HCT116 (cell line): ENCODE data around the gene PLEKHJ1. TPM values are rescaled to one million over a fixed set of nuclear protein-coding genes. Genes with fewer than 3 reads are reported as not detected.

Source experiments
- ATAC-seq: fragments of 200-7000 bp; cut with Tn5 transposase; 2 replicates; pipeline ENCODE4 v1.9.1; 2020; ENCODE audit warnings: mild to moderate bottlenecking, moderate library complexity
- BruUV-seq: library from RNA; stranded (reverse); fragments of 400-500 nt; replicated peaks from 2 replicates; lab custom pipeline; 2021; lab: Mats Ljungman, UMichigan
- CTCF ChIA-PET: fragments of 300-600 bp; sonication (Branson Sonifier 250); formaldehyde crosslinking; loops from one replicate; lab custom pipeline; 2021; ENCODE audit warnings: antibody characterized with exemption; lab: Charles Lee
- POLR2A ChIA-PET: fragments of 300-600, 350-600 bp; sonication (Branson Sonifier 250); formaldehyde crosslinking; loops from one replicate; lab custom pipeline; 2021; ENCODE audit warnings: antibody characterized with exemption; lab: Charles Lee
- RAD21 ChIA-PET, 2 experiments: fragments of 300-600 bp; sonication (Branson Sonifier 250); formaldehyde crosslinking; loops; one replicate each; lab custom pipeline; 2023; ENCODE audit warnings: low total read pairs in 2 of 2; ENCODE audit not compliant: uncharacterized antibody in 2 of 2, unreplicated experiment in 2 of 2, low non-redundant PET in 1 of 2; lab: Charles Lee
- DNase-seq: peaks from one replicate; pipeline ENCODE4 v3.0.0-alpha.2; 2010; ENCODE audit warnings: low read depth, low spot score
- H2AFZ ChIP-seq: fragments of 200-600 bp; shearing (Covaris generic), sonication (generic); 2 replicates; pipeline ENCODE4 v1.6.1; 2017; ENCODE audit warnings: low read depth, mixed run types, mixed read lengths, antibody characterized with exemption, low read length; ENCODE audit not compliant: poor library complexity, severe bottlenecking
- H3K27ac ChIP-seq: 2 replicates; pipeline ENCODE4 v1.5.1; 2012; ENCODE audit warnings: low read depth, low read length
- H3K27me3 ChIP-seq: fragments of 200-600 bp; sonication (generic); 2 replicates; pipeline ENCODE4 v1.6.1; 2016; ENCODE audit warnings: mixed run types, low read length, mixed read lengths; ENCODE audit not compliant: insufficient read depth
- H3K36me3 ChIP-seq, 2 experiments: fragments of 200-500 bp in 1 of 2; fragments of 200-600 bp in 1 of 2; sonication (Bioruptor generic) in 1 of 2; sonication (generic) in 1 of 2; 2 replicates each; pipeline versions ENCODE4 v1.5.1 to v1.6.1; 2014 to 2016; ENCODE audit warnings: low read length in 2 of 2, inconsistent platforms in 1 of 2, mixed read lengths in 1 of 2, mixed run types in 1 of 2; ENCODE audit not compliant: insufficient read depth in 2 of 2, control insufficient read depth in 1 of 2
- H3K4me1 ChIP-seq, 2 experiments: fragments of 200-600 bp in 1 of 2; sonication (generic) in 1 of 2; 2 replicates each; pipeline versions ENCODE4 v1.5.1 to v1.6.1; 2012 to 2017; ENCODE audit warnings: low read length in 2 of 2, inconsistent platforms in 1 of 2, mild to moderate bottlenecking in 1 of 2, mixed read lengths in 1 of 2, mixed run types in 1 of 2, moderate library complexity in 1 of 2; ENCODE audit not compliant: insufficient read depth in 2 of 2, control insufficient read depth in 1 of 2
- H3K4me2 ChIP-seq: fragments of 200-600 bp; sonication (generic); 2 replicates; pipeline ENCODE4 v1.6.1; 2017; ENCODE audit warnings: mixed run types, low read length, mixed read lengths
- H3K4me3 ChIP-seq, 2 experiments: fragments of 200-600 bp in 1 of 2; sonication (generic) in 1 of 2; replicated peaks in 1 of 2; 2 replicates each; pipeline ENCODE4 v1.5.1; 2011 to 2016; ENCODE audit warnings: low read length in 2 of 2, control low read depth in 1 of 2, low read depth in 1 of 2, mild to moderate bottlenecking in 1 of 2, mixed read lengths in 1 of 2, mixed run types in 1 of 2
- H3K79me2 ChIP-seq: fragments of 200-600 bp; sonication (generic); 2 replicates; pipeline ENCODE4 v1.6.1; 2017; ENCODE audit warnings: mild to moderate bottlenecking, mixed run types, low read length, moderate library complexity, mixed read lengths; ENCODE audit not compliant: insufficient read depth
- H3K9ac ChIP-seq: fragments of 200-600 bp; sonication (generic); 2 replicates; pipeline ENCODE4 v1.6.1; 2016; ENCODE audit warnings: low read length, mixed read lengths
- H3K9me2 ChIP-seq: fragments of 200-600 bp; sonication (generic), shearing (Covaris generic); 2 replicates; pipeline ENCODE4 v1.6.1; 2017; ENCODE audit warnings: mixed run types, mild to moderate bottlenecking, moderate library complexity; ENCODE audit not compliant: insufficient read depth
- H3K9me3 ChIP-seq, 2 experiments: fragments of 200-500 bp in 1 of 2; fragments of 200-600 bp in 1 of 2; sonication (Bioruptor generic) in 1 of 2; sonication (generic) in 1 of 2; 2 replicates each; pipeline ENCODE4 v1.6.1; 2014 to 2017; ENCODE audit warnings: low read length in 2 of 2, mixed read lengths in 2 of 2, inconsistent platforms in 1 of 2, low read depth in 1 of 2, mild to moderate bottlenecking in 1 of 2, mixed run types in 1 of 2, moderate library complexity in 1 of 2; ENCODE audit not compliant: control insufficient read depth in 1 of 2, insufficient read depth in 1 of 2
- H4K20me1 ChIP-seq: fragments of 200-600 bp; sonication (generic), shearing (Covaris generic); 2 replicates; pipeline ENCODE4 v1.6.1; 2017; ENCODE audit warnings: mixed run types, mild to moderate bottlenecking, moderate library complexity; ENCODE audit not compliant: insufficient read depth
- EGR1 ChIP-seq: IDR thresholded peaks from 2 replicates; pipeline ENCODE4 v1.6.1; 2012; ENCODE audit warnings: low read depth
- EZH2phosphoT487 ChIP-seq: fragments of 200-600 bp; IDR thresholded peaks from 2 replicates; pipeline ENCODE4 v1.6.1; 2018; ENCODE audit warnings: antibody characterized with exemption, borderline replicate concordance
- JUND ChIP-seq: IDR thresholded peaks from 2 replicates; pipeline ENCODE4 v1.6.1; 2012
- POLR2A ChIP-seq: IDR thresholded peaks from 2 replicates; pipeline ENCODE4 v1.7.0; 2011; ENCODE audit warnings: borderline replicate concordance; ENCODE audit not compliant: insufficient read depth, insufficient read length; ENCODE audit errors: extremely low read depth
- SRF ChIP-seq: IDR thresholded peaks from 2 replicates; pipeline ENCODE4 v1.6.1; 2012; ENCODE audit warnings: low read depth
- intact Hi-C: fragments of 100-400 bp; cut with micrococcal nuclease; formaldehyde crosslinking; loops from 2 replicates; pipeline ENCODE4 v1.10.0; 2022
- total RNA-seq: library from RNA; stranded (reverse); gene quantifications from one replicate; pipeline ENCODE4 v1.2.1, GENCODE V29; 2021; ENCODE audit not compliant: unreplicated experiment
- TF ChIP-seq, protein P1 (sequence below): IDR thresholded peaks from 2 replicates; pipeline ENCODE4 v1.6.1; 2012
- TF ChIP-seq, protein P2 (sequence below): IDR thresholded peaks from 2 replicates; pipeline ENCODE4 v1.6.1; 2012; ENCODE audit warnings: low read depth
- TF ChIP-seq, protein P3 (sequence below), 3 experiments: fragments of 200-600 bp in 1 of 3; sonication (generic) in 1 of 3; IDR thresholded peaks in 2 of 3; conservative IDR thresholded peaks in 1 of 3; 2 replicates each; pipeline ENCODE4 v1.5.1; 2012 to 2017; ENCODE audit warnings: low read depth in 2 of 3, low read length in 2 of 3, antibody characterized with exemption in 1 of 3, borderline replicate concordance in 1 of 3, control low read depth in 1 of 3, mild to moderate bottlenecking in 1 of 3, mixed read lengths in 1 of 3, mixed run types in 1 of 3, moderate library complexity in 1 of 3; ENCODE audit not compliant: insufficient read depth in 1 of 3

The PLEKHJ1 gene
- total RNA-seq, 1 experiment from 2014 or later = 88.2 TPM

DNA sequence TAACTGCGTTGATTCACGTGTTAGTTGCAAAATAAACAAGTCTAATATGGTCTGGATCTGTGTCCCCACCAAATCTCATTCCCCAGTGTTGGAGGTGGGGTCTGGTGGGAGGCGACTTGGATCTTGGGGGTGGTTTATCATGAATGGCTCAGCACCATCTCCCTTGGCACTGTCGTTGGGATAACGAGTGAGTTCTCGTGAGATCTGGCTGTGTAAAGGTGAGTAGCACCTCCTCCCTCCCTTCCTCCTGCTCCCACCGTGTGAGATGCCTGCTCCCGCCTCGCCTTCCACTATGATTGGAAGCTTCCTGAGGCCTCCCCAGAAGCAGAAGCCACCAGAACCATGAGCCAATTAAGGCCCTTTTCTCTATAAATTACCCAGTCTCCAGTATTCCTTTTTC is 41.0 kb upstream of the PLEKHJ1 start:
- RAD21 ChIA-PET = no interaction called here
- Histone ChIP-seq H3K36me3 (peaks cover 10 to 11% of the 10 kb centered on the region in 2 experiments; a peak in 2 of 4 replicates), H3K4me2 (no peak overlapping the region), H3K9me2 (no peaks in the 10 kb centered on the region), H3K79me2 (peaks cover 23% of the 10 kb centered on the region), H3K4me1 (peaks cover 9 to 41% of the 10 kb centered on the region in 2 experiments), H3K27me3 (no peaks in the 10 kb centered on the region), H3K9me3 (no peaks in the 10 kb centered on the region), H3K4me3 (no peak overlapping the region), H4K20me1 (0 out of 2 replicates have a peak, but pooled peaks cover 8% of the 10 kb centered on the region), H3K9ac (no peak overlapping the region), H3K27ac (no peak overlapping the region), H2AFZ (no peak overlapping the region)
- intact Hi-C loops = loop anchor here (5.0 kb wide), 1 partner anchor 335 kb away; no protein-coding TSS in a partner anchor
- ATAC-seq = no peak
- BruUV-seq = no TSS peak
- TF ChIP-seq SRF = no peak
- TF ChIP-seq, protein P1, sequence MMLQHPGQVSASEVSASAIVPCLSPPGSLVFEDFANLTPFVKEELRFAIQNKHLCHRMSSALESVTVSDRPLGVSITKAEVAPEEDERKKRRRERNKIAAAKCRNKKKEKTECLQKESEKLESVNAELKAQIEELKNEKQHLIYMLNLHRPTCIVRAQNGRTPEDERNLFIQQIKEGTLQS = no peak
- TF ChIP-seq, protein P2, sequence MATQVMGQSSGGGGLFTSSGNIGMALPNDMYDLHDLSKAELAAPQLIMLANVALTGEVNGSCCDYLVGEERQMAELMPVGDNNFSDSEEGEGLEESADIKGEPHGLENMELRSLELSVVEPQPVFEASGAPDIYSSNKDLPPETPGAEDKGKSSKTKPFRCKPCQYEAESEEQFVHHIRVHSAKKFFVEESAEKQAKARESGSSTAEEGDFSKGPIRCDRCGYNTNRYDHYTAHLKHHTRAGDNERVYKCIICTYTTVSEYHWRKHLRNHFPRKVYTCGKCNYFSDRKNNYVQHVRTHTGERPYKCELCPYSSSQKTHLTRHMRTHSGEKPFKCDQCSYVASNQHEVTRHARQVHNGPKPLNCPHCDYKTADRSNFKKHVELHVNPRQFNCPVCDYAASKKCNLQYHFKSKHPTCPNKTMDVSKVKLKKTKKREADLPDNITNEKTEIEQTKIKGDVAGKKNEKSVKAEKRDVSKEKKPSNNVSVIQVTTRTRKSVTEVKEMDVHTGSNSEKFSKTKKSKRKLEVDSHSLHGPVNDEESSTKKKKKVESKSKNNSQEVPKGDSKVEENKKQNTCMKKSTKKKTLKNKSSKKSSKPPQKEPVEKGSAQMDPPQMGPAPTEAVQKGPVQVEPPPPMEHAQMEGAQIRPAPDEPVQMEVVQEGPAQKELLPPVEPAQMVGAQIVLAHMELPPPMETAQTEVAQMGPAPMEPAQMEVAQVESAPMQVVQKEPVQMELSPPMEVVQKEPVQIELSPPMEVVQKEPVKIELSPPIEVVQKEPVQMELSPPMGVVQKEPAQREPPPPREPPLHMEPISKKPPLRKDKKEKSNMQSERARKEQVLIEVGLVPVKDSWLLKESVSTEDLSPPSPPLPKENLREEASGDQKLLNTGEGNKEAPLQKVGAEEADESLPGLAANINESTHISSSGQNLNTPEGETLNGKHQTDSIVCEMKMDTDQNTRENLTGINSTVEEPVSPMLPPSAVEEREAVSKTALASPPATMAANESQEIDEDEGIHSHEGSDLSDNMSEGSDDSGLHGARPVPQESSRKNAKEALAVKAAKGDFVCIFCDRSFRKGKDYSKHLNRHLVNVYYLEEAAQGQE = no peak
- TF ChIP-seq POLR2A = no peak
- TF ChIP-seq, protein P3, sequence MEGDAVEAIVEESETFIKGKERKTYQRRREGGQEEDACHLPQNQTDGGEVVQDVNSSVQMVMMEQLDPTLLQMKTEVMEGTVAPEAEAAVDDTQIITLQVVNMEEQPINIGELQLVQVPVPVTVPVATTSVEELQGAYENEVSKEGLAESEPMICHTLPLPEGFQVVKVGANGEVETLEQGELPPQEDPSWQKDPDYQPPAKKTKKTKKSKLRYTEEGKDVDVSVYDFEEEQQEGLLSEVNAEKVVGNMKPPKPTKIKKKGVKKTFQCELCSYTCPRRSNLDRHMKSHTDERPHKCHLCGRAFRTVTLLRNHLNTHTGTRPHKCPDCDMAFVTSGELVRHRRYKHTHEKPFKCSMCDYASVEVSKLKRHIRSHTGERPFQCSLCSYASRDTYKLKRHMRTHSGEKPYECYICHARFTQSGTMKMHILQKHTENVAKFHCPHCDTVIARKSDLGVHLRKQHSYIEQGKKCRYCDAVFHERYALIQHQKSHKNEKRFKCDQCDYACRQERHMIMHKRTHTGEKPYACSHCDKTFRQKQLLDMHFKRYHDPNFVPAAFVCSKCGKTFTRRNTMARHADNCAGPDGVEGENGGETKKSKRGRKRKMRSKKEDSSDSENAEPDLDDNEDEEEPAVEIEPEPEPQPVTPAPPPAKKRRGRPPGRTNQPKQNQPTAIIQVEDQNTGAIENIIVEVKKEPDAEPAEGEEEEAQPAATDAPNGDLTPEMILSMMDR (IDR thresholded peaks at IDR 0.05 in 2 of 3, conservative IDR thresholded peaks at IDR 0.05 in 1 of 3; ENCODE audit: borderline replicate concordance in 1 of 3, insufficient read depth in 1 of 3, low read depth in 2 of 3, low read length in 2 of 3) = no peak
- no peak for TF ChIP-seq EGR1
- no peak for TF ChIP-seq JUND
- TF ChIP-seq EZH2phosphoT487 = no peak
- no peak for DNase-seq
- POLR2A ChIA-PET = no interaction called here
- CTCF ChIA-PET = no interaction called here
